IgD-negative memory B cell (primary cell): Measurements from ENCODE around the gene LRP5. TPM values are rescaled to one million over a fixed set of nuclear protein-coding genes. Genes with fewer than 3 reads are reported as not detected.

Experiments
- H3K27ac Mint-ChIP-seq, 3 donors: one replicate each; pipeline ENCODE4 v1.8.0; 2020 to 2022; ENCODE audit warnings: mild to moderate bottlenecking in 3 of 3, mixed read lengths in 3 of 3, moderate library complexity in 1 of 3
- H3K27me3 Mint-ChIP-seq: one replicate; pipeline ENCODE4 v1.8.0; 2021; ENCODE audit warnings: mixed read lengths
- H3K36me3 Mint-ChIP-seq: one replicate; pipeline ENCODE4 v1.8.0; 2020; ENCODE audit warnings: mild to moderate bottlenecking, mixed read lengths
- H3K4me1 Mint-ChIP-seq, 3 donors: one replicate each; pipeline ENCODE4 v1.8.0; 2020 to 2022; ENCODE audit warnings: mixed read lengths in 3 of 3, mild to moderate bottlenecking in 1 of 3
- H3K4me3 Mint-ChIP-seq, 4 donors: one replicate each; pipeline ENCODE4 v1.8.0; 2020 to 2022; ENCODE audit warnings: mild to moderate bottlenecking in 4 of 4, mixed read lengths in 4 of 4, moderate library complexity in 3 of 4
- H3K9me3 Mint-ChIP-seq, 3 donors: one replicate each; pipeline ENCODE4 v1.8.0; 2020 to 2021; ENCODE audit warnings: mixed read lengths in 3 of 3, mild to moderate bottlenecking in 1 of 3
- polyA plus RNA-seq: library from polyadenylated mRNA; unstranded; fragments of 300-500 nt; fragmentation: Illumina TruSeq; gene quantifications from one replicate; pipeline ENCODE4 v1.2.3, GENCODE V29; 2021

The LRP5 gene
- polyA plus RNA-seq, 1 donor from 2014 or later, result 1.0 TPM

GRCh38 chr11:68495220-68495729, 182.9 kb downstream of the LRP5 start:
- Mint-ChIP-seq H3K9me3 (no peaks in the 10 kb centered on the region), H3K27ac (peak overlapping the region in 1 of 3 donors; percentile 76), H3K4me3 (peak overlapping the region in 2 of 4 donors; percentile 55 to 77), H3K4me1 (peaks cover 63 to 75% (median 67%) of the 10 kb centered on the region in 3 donors), H3K36me3 (peaks cover 4% of the 10 kb centered on the region), H3K27me3 (no peaks in the 10 kb centered on the region)

DNA sequence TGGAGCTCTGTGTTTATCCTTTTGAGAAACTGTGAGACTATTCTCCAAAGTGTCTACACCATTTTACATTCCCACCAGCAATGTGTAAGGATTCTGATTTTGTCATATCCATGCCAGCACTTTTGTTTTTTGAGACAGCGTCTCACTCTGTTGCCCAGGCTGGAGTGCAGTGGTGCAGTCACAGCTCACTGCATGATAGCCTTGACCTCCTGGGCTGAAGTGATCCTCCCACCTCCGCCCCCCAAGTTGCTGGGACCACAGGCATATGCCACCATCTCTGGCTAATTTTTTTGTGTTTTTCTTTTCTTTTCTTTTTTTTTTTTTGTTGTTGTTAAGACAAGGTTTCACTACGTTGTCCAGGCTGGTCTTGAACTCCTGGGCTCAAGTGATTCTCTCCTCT, 183.5 kb downstream of the LRP5 start:
- Mint-ChIP-seq H3K4me3 (peak overlapping the region in 2 of 4 donors; percentile 55 to 77), H3K4me1 (peaks cover 60 to 77% (median 66%) of the 10 kb centered on the region in 3 donors), H3K9me3 (no peaks in the 10 kb centered on the region), H3K36me3 (peaks cover 4% of the 10 kb centered on the region), H3K27ac (peak overlapping the region in 2 of 3 donors; percentile 19 to 76), H3K27me3 (no peaks in the 10 kb centered on the region)

DNA sequence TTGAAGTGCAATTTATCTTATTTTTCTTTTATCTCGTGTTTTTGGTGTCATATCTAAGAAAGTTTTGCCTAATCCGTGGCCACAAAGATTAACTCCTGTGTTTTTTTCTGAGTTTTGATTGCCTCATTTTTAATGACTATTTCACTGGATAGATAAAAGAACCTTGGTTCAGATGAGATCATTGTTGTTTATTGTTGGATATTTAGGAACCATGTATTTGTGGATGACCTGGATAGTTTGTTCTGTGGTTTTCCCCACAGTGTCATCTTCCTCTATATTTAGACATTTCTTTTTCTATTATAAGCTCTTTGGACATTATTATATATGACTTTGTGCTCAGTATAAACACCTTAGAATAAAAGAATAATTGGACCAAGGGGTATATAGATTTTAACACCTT, 185.4 kb downstream of the LRP5 start:
- Mint-ChIP-seq H3K4me1 (peaks cover 68 to 80% (median 69%) of the 10 kb centered on the region in 3 donors), H3K36me3 (peaks cover 2% of the 10 kb centered on the region), H3K4me3 (no peak overlapping the region), H3K27me3 (no peaks in the 10 kb centered on the region), H3K27ac (peak overlapping the region in 2 of 3 donors; percentile 16 to 69), H3K9me3 (no peaks in the 10 kb centered on the region)

DNA sequence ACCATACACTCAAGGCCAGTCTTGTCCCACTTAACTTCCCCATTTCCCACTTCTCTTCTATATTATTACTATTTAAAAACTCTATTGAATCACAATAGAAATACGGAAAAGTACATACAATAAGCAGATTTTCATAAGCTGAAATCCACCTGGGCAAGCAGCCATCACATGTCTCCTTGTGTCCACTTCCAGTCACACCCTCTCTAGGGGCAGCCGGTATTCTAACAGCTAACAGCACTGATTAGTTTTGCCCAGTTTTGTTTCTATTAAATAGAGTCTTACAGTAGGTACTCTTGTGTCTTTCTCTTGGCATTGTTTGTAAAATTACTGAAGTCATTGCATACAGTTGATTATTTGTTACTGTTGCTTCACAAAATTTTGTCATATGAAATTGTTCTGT, 185.9 kb downstream of the LRP5 start:
- H3K4me1 Mint-ChIP-seq, result peaks cover 67 to 83% (median 70%) of the 10 kb centered on the region in 3 donors
- H3K4me3 Mint-ChIP-seq, result peak overlapping the region in 2 of 4 donors; percentile 51 to 76

More for the DNA sequence above, 185.9 kb downstream of the LRP5 start:
- peak overlapping the region in 2 of 3 donors; percentile 49 to 69 for H3K27ac Mint-ChIP-seq
- H3K9me3 Mint-ChIP-seq, result no peaks in the 10 kb centered on the region
- H3K36me3 Mint-ChIP-seq, result peaks cover 2% of the 10 kb centered on the region
- H3K27me3 Mint-ChIP-seq, result no peaks in the 10 kb centered on the region

Other genes starting within 250 kb of the LRP5 start
- 2.4 TPM for gene CHKA, start 191.2 kb upstream of the LRP5 start, polyA plus RNA-seq
- 40.2 TPM for gene KMT5B, start 99.3 kb upstream of the LRP5 start, polyA plus RNA-seq
- 40.5 TPM for gene C11orf24, start 40.6 kb upstream of the LRP5 start, polyA plus RNA-seq
- 41.1 TPM for gene PPP6R3, start 148.2 kb downstream of the LRP5 start, polyA plus RNA-seq